ENCODE measurements around the gene NME7.
"Not testable (repeated sequence)": the region's sequence is repeated elsewhere in the genome, so short reads cannot be mapped to it uniquely, and the experiment has no call there.

The NME7 gene

DNA sequence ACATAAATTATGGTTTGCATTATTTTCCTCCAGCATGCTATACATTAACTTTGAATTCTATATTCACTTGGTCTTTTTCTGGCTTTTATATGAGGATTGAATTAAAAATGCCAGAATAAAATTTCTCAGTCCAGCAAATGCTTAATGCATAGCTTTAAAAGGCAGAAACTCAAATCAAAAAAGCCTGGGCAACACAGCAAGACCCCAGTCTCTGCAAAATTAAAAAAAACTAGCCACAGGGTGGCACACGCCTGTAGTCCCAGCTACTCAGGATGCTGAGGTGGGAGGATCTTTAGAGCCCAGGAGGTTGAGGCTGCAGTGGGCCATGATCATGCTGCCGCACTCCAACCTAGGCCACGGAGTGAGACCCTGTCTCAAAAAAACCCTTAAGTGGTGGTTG is 241.3 kb downstream of the NME7 start:
- no peak for DNase-seq (ENCODE audit: low spot score)

DNA sequence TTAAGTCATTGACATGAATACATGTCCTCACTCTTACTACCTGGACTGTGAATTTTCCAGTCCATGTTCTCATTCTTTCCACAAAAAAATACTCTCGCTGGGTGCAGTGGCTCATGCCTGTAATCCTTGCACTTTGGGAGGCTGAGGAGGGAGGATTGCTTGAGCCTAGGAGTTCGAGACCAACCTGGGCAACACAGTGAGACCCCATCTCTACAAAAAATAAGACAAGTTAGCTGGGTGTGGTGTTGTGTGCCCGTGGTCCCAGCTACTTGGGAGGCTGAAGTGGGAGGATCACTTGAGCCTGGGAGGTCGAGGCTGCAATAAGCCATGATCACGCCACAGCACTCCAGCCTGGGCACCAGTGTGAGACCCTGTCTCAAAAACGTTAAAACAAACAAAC is 242.0 kb downstream of the NME7 start:
- DNase-seq (ENCODE audit: low spot score), result not testable (repeated sequence)

DNA sequence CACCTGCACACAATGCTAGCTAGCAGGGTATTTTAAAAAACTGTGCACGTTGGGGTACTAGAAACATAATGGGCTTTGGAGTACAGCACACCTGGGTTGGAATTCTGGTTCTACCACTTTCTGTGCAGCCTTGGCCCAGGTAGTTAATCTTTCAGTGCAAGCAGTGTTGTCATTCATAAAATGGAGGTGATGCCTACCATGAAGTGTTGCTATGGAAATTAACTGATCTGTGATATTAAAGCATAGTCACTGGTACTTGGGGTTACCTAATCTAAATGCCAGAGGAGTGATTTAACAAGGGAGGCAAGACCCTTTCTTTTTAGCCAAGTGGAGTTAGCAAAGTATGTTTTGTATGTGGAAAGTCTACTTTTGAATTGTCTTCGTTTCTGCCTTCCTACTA is 243.1 kb downstream of the NME7 start:
- no peak for DNase-seq (ENCODE audit: low spot score)

DNA sequence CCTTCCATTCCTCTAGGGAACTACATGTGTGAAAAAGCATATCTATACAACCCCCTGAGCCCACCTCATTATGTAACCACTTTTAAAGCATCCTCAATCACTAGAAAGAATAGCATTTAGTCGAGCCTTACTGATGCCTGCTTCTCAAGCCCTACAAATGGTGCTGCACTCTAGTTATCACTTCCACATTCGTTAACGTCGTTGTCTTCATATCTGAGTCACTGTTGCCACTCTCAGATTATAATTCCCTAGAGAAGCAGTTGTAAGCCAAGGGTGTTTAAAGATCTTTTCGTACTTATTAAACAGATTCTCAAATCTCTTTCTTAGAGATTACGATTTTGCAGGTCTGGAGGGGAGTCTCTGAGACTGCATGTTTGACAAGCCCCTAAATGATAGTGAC is 244.6 kb downstream of the NME7 start:
- DNase-seq (ENCODE audit: low spot score), result no peak

DNA sequence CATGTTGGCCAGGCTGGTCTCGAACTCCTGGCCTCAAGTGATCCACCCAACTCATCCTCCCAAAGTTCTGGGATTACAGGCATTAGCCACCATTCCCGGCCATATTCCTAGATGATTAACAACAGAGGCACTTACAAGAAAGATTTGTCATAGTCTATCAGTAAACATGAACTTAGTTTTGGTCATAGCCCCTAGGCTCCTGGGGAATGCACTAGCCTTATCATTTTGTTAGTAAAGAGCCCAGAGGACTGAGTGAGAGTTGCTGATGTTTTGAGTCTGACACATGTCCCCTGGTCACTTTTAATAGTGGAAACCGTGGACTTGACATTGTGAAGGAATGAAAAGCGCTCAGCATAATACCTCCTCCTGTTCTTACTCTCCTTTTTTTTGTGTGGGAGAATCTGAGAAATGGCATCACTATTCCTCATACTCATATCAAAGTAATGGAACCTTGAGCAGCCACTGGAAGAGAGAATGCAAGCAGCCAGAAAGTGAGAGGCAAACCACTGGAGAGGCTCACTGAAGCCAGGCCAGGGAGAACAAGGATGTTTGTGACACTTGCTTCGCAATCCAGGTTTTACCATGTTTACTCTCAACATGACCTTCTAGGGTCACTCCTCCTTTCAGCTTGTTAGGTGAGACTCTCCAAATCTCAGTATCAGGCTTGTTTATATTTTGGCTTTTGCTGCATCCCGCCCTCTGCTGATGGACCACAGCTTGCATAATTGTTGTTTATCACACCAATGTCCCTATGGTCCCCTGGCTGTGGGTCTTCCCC is 246.3 kb downstream of the NME7 start:
- no peak for DNase-seq (ENCODE audit: low spot score)

DNA sequence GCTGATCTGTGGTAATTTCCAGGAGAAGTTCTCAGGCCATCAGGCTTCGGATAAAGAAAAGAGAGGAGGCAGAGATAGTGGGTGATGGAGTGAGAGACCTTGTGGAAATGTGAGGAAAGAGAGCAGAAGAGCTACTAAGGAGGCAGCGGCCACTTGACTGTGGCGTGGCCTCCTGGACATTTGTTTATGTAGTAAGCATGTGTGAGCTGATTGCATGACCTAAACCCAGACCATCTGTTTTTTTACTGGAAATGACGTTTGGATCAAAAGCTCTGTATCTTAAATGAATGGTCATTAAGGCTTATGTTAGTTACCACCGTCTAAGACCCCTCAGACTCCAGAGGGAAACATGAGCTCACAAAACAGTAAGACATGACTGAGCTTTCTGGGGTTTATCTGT is 247.5 kb downstream of the NME7 start:
- no peak for DNase-seq (ENCODE audit: low spot score)

DNA sequence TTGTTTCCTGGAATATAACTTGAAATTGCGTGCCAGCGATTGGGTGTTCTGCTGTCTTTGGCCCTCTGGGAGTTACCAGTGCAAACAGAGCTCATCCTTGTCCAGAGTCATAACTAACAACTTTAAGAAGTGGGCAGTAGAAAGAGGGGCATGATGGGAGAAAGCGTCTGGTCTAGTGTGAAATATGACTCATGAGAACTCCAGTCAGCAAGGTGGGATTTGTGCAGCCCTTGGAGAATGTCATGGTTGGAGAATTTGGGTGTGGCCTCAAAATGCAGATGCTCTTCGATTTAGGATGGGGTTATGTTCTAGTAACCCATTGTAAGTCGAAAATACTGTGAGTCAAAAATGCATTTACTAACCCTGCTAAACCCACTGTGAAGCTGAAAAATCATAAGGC is 248.2 kb downstream of the NME7 start:
- no peak for DNase-seq (ENCODE audit: low spot score)

DNA sequence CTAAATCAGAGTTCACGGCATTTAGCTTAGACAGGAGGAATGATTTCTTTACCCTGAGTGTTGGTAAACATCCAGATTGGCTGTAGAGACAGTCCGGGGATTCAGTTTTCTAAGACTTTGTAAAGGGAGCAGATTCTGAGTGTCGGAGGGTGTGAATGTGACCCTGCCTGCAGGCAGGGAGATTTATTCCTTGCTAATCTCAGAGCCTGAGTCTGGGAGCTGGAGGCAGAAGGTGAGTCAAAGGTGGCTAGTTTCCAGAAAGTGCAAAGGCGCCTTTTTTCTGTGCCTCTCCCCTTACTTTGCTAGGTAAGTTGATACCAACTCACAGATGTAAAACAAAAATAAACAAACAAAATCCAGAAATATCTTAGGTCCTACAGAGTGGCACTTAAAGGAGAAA is 249.4 kb downstream of the NME7 start:
- DNase-seq (ENCODE audit: low spot score), result no peak

DNA sequence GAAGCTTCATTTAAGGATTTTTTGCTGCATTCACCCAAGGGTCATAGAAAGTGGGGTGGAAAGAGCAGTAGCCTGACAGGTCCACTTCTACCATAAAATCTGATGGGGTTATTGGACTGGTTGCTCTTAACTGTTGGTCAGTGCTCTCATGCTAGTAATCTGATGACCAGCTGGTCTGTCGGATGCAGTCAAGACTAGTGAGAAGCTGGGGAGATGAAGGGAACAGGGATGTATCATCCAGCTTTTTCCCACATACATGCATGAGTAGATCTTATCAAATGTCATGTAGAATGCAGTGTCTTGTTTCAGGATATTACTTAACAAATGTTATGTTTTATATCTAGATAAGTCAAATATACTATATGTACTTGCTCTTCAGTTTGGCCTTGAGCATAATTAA is 250.0 kb downstream of the NME7 start:
- DNase-seq (ENCODE audit: low spot score), result no peak

DNA sequence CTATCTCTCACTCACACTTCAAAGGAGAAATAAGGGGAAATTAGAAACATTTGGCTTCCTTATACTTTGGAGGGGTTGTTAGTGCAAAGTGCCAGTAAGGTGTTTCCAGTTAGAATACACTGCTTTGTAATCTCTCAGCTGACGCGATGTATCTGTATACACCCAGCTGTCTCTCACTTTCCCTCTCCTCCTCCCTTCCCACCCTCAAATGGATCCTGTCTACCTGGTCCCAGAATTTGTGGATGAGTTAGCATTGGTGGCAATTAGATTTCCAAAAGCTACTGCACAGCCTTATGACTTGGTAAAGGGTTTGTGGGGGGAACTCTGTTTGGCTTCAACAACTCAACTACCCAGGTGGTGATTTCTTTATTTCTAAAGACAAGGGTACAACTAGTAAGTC is 250.6 kb downstream of the NME7 start:
- DNase-seq (ENCODE audit: low spot score), result no peak

DNA sequence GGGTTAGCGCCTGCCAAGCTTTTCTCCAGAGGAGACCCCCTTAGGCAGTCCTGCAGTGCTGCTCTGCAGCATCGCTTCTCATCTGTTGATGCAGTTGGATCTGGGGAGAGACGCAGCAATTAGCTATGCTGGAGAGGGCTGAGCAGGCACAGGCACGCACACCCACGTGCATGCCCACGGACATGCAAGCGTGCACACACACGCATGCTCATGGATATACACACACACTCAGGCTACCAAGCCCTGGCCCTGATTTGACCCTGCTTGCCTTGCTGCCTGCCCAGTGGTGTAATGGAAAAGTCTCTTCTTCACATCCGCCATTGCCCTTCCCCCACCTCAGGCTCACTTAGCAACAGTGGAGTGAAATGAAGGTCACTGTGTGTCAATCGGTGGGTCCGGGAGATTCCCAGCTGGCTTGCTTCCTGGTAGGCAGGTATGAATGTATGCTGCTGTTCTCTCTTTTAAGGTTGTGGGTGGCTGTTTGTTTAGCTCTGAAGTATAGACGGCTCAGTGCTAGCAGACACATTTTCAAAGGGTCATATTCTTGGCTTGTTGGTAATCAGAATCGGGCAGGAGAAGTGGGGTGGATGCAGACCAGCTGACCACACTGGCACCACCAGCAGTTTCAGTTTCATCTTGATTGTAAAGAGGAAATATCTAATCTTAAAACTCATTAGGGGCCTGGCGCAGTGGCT is 251.6 kb downstream of the NME7 start:
- DNase-seq (ENCODE audit: low spot score), result peak; percentile 28

DNA sequence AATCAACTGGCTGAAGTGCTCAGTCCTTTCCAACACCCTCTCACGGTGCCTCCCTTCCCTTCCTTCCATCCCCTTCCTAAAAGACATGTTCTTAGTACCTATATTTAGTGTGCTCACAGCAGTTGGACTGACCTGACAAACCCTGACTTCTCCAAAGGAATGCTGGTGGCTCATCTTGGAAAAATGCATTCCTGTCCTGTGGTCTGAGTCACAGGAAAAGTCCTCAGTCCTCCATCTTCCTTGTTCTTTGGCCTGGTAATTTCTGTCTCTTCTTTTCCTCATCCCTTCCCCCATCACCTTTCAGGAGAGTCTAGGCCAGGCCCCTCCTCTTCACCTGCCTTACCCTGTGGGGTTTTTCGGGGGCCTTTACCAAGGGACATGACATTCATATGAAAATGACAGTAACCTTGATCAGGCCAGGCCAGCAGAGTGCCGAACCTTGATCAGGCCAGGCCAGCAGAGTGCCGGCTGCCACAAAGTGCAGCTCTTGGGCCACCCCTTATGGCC is 253.9 kb downstream of the NME7 start:
- DNase-seq (ENCODE audit: low spot score), result no peak

DNA sequence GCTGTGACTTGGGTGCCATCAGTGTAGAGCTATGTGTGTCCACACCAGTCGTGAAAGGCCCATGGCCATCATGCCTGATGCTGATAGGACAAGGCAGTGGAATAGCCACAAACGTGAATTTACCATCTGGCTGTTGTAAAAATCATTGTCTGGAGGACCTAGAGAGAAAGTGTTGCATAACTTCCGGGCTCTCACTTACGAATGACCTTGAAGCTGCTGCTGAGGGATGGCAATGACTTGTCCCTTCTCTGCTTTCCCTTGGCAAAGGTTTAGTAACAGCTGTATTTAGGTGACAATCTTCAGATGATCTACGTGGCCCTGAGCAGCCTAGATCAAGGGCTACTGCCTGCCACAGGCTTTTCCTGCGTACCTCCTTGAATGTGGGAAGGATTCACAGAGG is 255.4 kb downstream of the NME7 start:
- DNase-seq (ENCODE audit: low spot score), result no peak

DNA sequence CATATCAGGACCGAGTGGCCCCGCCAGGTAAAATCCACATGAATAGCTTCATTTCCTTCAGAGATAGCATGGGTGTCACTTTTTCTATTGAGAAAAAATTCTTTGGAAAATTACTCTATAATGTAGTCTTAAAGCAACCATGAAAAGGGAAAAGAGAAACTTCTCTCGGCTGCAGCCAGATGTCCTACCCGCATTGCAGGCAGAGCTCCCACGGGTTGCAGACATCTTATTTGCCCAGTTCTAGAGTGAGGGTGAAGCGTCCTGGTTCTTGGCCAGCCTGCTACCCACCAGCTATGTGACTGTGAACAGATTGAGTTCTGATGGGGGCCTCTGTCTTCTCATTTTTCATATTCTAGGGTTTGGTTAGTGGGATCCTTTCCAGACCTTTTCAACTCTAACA is 256.1 kb downstream of the NME7 start:
- DNase-seq (ENCODE audit: low spot score), result no peak

DNA sequence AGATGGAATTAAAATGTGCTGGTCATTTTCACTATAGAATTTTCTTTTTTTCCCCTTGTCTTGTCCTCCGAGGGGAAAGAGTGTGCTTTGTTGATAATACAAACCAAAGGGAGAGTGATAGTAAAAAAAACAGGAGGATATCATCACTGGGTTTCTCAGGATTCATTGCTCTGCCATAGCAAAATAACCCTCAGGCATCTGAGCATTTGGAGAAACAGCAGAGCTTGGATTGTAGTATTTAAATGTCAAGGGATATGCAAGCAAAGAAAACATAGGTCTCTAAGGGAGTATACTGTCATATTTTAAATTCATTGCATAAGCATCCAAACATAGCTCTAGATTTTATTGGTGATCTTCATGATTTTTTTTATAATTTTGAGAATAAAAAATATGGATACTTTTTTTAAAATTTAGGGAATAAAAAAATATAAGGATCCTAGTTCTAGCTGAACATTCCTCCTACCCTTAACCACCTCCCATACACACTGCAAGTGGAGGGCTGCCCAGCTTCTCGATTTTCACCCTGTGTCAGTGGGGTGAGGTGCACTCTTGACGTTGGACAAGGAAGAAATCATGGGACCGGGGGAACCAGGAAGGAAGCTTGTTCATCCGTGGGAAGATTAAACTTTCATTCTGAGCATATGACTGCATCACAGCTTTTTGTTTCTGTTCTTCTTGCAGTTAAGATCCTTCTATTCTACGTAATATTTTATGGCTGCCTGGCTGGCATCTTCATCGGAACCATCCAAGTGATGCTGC is 256.7 kb downstream of the NME7 start:
- DNase-seq (ENCODE audit: low spot score), result no peak

DNA sequence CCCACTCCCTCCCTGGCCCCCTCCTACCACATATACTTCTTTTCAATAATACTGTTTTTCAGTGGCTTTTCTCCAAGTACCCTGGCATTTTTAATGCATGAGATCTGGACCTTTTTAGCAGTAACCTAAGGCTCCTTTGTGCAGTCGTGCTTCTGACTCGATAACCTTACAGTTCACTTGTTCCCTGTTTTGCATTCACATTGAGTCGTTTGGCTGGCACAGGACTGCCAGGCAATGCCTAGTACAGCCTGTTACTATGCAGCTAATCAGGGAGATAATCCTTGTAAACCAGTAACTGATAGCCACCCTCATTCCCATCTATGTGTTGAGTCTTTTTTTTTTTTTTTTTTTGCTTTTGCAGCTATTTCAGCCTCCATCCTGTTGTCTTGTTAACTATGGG is 257.4 kb downstream of the NME7 start:
- no peak for DNase-seq (ENCODE audit: low spot score)

DNA sequence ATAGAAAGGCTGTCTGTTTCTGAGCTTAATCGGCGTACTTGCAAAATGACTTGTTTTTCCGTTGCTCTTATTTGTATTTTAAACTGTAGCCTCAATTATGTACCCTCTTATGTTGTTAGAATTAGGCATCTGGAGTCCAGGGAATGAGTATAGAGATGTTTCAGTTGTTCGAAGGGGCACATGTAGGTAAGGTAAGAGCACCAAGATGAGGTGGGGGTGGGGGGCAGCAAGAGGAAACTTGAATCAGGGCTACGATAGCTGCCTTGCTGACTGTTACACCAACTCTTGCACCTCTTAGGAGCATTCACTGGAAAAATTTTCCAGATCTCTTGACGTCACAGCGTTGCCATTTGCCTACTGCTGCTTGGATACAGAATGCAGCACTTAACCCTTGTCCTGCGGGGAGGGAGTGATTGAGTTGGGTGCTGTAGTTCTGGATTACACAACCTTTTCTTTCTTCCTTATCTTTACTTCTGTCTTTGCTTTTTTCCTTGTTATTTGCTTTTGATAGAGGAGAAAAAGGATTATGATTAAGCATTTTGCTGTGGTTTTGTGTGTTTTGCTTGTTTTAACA is 257.9 kb downstream of the NME7 start:
- no peak for DNase-seq (ENCODE audit: low spot score)

DNA sequence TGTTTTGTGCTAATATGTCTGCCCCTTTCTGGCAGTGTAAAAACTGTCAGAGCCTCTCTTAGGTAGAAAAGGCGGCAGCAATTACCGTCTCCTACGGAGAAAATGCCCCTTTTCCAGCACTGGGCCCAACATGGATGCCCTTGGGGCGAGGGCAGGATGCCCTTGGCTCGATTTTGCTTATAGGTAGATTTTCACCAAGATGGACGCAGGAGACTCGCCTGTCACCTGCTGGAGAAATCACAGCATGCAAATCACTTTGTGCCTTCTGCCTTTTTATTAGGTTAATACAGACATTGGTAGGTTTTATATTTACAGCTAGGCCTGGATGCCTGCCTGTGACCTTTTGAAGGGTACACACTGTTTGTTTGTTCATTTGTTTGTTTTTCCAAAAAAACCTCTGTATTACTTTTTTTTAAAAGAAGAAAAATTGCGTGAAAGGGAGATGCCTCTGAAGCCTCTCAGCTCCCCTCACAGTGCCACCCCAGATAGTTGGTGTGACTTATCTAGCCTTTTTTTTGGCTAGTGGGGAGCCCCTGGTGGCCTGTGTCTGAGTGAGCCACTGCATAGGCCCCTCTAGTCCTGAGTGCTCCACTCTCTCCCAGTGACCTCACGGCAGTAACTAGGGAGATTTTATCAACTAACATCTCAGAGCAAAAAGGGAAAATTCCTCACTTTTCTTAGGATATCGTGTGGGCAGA is 258.6 kb downstream of the NME7 start:
- no peak for DNase-seq (ENCODE audit: low spot score)

DNA sequence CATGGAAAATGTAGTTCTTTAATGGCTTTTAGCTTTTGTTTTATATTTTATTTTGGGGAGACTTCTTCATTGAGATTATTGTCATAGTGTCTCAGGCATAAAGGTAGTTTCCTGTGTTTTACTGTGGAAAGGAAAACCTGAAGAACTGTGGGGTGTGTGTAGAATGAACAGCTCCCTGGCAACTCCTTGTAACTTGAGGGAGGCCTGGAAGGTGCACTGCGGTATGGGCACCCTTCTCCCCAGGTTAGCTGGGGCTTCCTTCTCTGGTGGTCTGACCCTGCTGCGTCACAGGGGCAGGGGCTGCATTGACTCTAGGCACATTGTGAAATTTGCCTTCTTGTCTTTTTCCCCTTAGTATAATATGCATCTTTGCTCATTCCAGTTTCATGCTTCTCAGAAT is 259.4 kb downstream of the NME7 start:
- no peak for DNase-seq (ENCODE audit: low spot score)

DNA sequence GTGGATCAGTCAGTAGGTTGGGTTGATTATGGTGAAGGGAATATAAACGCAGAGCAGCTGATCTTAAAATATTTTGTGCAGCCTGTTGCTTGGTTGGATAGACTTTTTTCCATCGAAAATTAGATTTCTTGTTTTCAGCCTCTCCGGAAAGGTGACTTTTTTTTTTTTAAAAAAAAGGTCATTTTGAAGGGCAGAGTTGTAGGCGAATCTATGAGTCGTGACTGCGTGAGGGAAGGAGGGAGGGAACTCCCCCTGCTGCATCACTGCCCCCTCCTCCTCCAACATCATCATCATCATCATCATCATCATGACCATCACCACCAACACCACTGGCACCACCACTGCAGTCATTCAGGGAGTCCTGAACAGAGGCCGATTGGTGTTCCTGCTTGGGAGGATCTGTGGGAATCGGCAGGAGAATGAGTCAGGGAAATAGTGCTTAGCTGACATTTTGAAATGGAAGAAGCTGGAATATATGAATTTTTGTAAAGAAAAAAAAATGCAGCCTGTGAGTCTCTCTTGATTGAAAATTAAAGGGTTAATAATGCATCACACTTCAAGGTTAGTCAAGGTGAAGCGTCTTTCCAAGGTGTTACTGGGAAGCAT is 259.9 kb downstream of the NME7 start:
- no peak for DNase-seq (ENCODE audit: low spot score)

DNA sequence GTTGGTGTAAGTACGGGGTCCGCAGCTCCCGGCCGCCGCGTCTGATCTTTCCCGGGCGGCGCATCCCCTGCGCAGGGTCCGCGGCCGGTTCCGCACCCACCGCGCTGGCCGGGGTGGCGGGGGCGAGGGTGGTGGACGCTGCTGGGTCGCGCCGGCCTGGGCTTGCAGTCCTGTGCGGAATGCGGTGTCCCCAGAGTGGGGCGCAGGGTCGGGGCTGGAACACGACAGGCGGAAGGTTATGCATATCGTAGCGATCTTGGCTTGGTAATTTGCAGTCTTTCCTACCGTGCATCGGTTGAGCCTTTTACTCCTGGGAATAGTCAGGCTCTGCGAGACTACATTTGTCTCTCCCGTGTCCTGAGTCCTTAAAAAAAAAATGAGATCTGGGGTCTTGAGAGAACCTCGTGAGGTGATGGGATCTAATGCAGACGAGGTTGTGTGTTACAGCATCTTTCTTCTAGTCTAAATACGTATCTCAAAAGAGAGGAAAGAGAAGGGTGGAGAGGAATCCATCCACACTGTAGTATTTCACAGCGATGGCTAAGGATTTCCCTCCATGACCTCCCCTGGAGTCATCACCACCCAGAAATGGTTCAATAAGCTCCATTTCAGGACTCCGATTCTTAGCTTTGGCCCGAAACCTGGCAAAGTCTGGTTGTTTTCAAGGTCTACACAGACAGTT is 260.5 kb downstream of the NME7 start:
- peak; percentile 32 for DNase-seq (ENCODE audit: low spot score)

All from germinal center (tissue), 1 donor.